HepG2 (cell line): ENCODE results near the gene IER5L. TPM values are rescaled to one million over a fixed set of nuclear protein-coding genes. Genes with fewer than 3 reads are reported as not detected.

ENCODE experiments used
- AGO2 ChIP-seq: fragments of 200-400 bp; formaldehyde crosslinking; optimal IDR thresholded peaks from 2 replicates; pipeline ENCODE3; 2017; ENCODE audit warnings: mild to moderate bottlenecking, low read depth, low read length, moderate library complexity
- CEBPG ChIP-seq: IDR thresholded peaks from 2 replicates; pipeline ENCODE4 v1.6.1; 2016
- ERF ChIP-seq: IDR thresholded peaks from 2 replicates; pipeline ENCODE4 v1.6.1; 2018; ENCODE audit warnings: missing biosample characterization, missing genetic modification reagents
- FOXP1 ChIP-seq, 2 experiments: fragments of 450-650 bp in 1 of 2; IDR thresholded peaks; 2 replicates each; pipeline ENCODE4 v1.6.1; 2017 to 2018; ENCODE audit warnings: antibody characterized with exemption in 1 of 2
- GATAD2A ChIP-seq: IDR thresholded peaks from 2 replicates; pipeline ENCODE4 v1.6.1; 2016
- HNF4A ChIP-seq: sonication (generic); formaldehyde crosslinking; IDR thresholded peaks from 2 replicates; pipeline ENCODE4 v1.4.0; 2020; ENCODE audit warnings: missing genetic modification reagents
- HNF4G ChIP-seq, 2 experiments: sonication (generic) in 1 of 2; formaldehyde crosslinking in 1 of 2; IDR thresholded peaks; 2 replicates each; pipeline versions ENCODE4 v1.4.0 to v1.6.1; 2011 to 2020; ENCODE audit warnings: borderline replicate concordance in 2 of 2, low read depth in 2 of 2, mild to moderate bottlenecking in 2 of 2, low read length in 1 of 2, missing genetic modification reagents in 1 of 2, moderate library complexity in 1 of 2
- HOXA3 ChIP-seq: sonication (generic); formaldehyde crosslinking; IDR thresholded peaks from 2 replicates; pipeline ENCODE4 v1.5.0; 2020; ENCODE audit warnings: missing genetic modification reagents
- KLF13 ChIP-seq: sonication (generic); formaldehyde crosslinking; IDR thresholded peaks from 2 replicates; pipeline ENCODE4 v1.4.0; 2020; ENCODE audit warnings: mild to moderate bottlenecking, missing genetic modification reagents
- KLF9 ChIP-seq: IDR thresholded peaks from 2 replicates; pipeline ENCODE4 v1.6.1; 2016; ENCODE audit warnings: low read depth
- KMT2B ChIP-seq: IDR thresholded peaks from 2 replicates; pipeline ENCODE4 v1.6.1; 2016; ENCODE audit warnings: missing genetic modification reagents, missing compliant biosample characterization
- NFATC3 ChIP-seq: sonication (generic); formaldehyde crosslinking; IDR thresholded peaks from 2 replicates; pipeline ENCODE4 v1.5.1; 2020; ENCODE audit warnings: mild to moderate bottlenecking, missing genetic modification reagents
- PRMT3 ChIP-seq: sonication (generic); formaldehyde crosslinking; IDR thresholded peaks from 2 replicates; pipeline ENCODE4 v1.8.1; 2022; ENCODE audit warnings: low read depth, mild to moderate bottlenecking, moderate library complexity, missing genetic modification reagents, borderline replicate concordance
- SMAD3 ChIP-seq: sonication (generic); formaldehyde crosslinking; IDR thresholded peaks from 2 replicates; pipeline ENCODE4 v1.4.0; 2020; ENCODE audit warnings: missing genetic modification reagents
- SMC3 ChIP-seq: IDR thresholded peaks from 2 replicates; pipeline ENCODE4 v1.6.1; 2011; ENCODE audit warnings: low read length, improper control_type of control experiment
- SPEN ChIP-seq: sonication (generic); formaldehyde crosslinking; IDR thresholded peaks from 2 replicates; pipeline ENCODE4 v1.5.1; 2020; ENCODE audit warnings: low read depth, mild to moderate bottlenecking, missing genetic modification reagents
- STAG1 ChIP-seq: sonication (generic); formaldehyde crosslinking; IDR thresholded peaks from 2 replicates; pipeline ENCODE4 v1.4.0; 2020; ENCODE audit warnings: missing genetic modification reagents
- ZBTB33 ChIP-seq: sonication (generic); formaldehyde crosslinking; IDR thresholded peaks from 2 replicates; pipeline ENCODE4 v1.4.0; 2020; ENCODE audit warnings: missing genetic modification reagents
- ZBTB38 ChIP-seq: sonication (generic); formaldehyde crosslinking; IDR thresholded peaks from 2 replicates; pipeline ENCODE4 v1.5.1; 2020; ENCODE audit warnings: mild to moderate bottlenecking, missing genetic modification reagents
- ZBTB44 ChIP-seq: sonication (generic); formaldehyde crosslinking; IDR thresholded peaks from 2 replicates; pipeline ENCODE4 v1.4.0; 2020; ENCODE audit warnings: missing genetic modification reagents
- ZKSCAN1 ChIP-seq: fragments of 150-350 bp; IDR thresholded peaks from 2 replicates; pipeline ENCODE4 v1.6.1; 2014; ENCODE audit warnings: low read length
- ZNF143 ChIP-seq: sonication (generic); formaldehyde crosslinking; IDR thresholded peaks from 2 replicates; pipeline ENCODE4 v1.4.0; 2020; ENCODE audit warnings: missing genetic modification reagents
- ZNF460 ChIP-seq: sonication (generic); formaldehyde crosslinking; IDR thresholded peaks from 2 replicates; pipeline ENCODE4 v1.5.1; 2020; ENCODE audit warnings: missing genetic modification reagents, mild to moderate bottlenecking, borderline replicate concordance
- ZNF678 ChIP-seq: sonication (generic); formaldehyde crosslinking; IDR thresholded peaks from 2 replicates; pipeline ENCODE4 v1.4.0; 2020; ENCODE audit warnings: mild to moderate bottlenecking, missing genetic modification reagents
- ZXDC ChIP-seq: sonication (generic); formaldehyde crosslinking; IDR thresholded peaks from 2 replicates; pipeline ENCODE4 v1.5.0; 2020; ENCODE audit warnings: mild to moderate bottlenecking, missing genetic modification reagents
- polyA plus RNA-seq, 8 experiments: library from polyadenylated mRNA; depleted of rRNA in 3 of 8; stranded (reverse) in 7 of 8; unstranded in 1 of 8; fragments of >200 nt; fragmentation: Illumina TruSeq in 4 of 8; extraction: Trizol in 4 of 8; gene quantifications; 2 replicates each; pipeline versions ENCODE4 v1.2.1 to v1.2.3, GENCODE V29; 2011 to 2016; ENCODE audit warnings: low read depth in 4 of 8, missing spikeins in 1 of 8, mixed read lengths in 1 of 8; ENCODE audit not compliant: insufficient read depth in 1 of 8
- total RNA-seq, 5 experiments: library from RNA; depleted of rRNA; stranded (reverse); fragments of >200 nt; fragmentation: Illumina TruSeq; extraction: Trizol; gene quantifications; 2 replicates each; pipeline ENCODE4 v1.2.3, GENCODE V29; 2016; ENCODE audit warnings: low read depth in 1 of 5

The IER5L gene
- total and polyA plus RNA-seq, 2 of the 13 experiments (the other 11 are each of a cell fraction or from before 2014, with no cell fraction given) = 1.8 to 3.3 TPM

GRCh38 chr9:129131300-129132145 lies 46.5 kb downstream of the IER5L start (continued):
- peak; percentile 92 for TF ChIP-seq ZBTB33
- TF ChIP-seq STAG1 = peak; percentile 88
- no peak for TF ChIP-seq ZXDC
- TF ChIP-seq HNF4G (IDR thresholded peaks at IDR 0.05; ENCODE audit: borderline replicate concordance, low read depth, low read length) = no peak
- no peak for TF ChIP-seq HNF4G (CRISPR knock-in tag; IDR thresholded peaks at IDR 0.05; ENCODE audit: borderline replicate concordance, low read depth)
- 0 out of 2 replicates have a peak, but pooled peaks have one; percentile 34 for TF ChIP-seq GATAD2A (CRISPR knock-in tag)
- TF ChIP-seq FOXP1 (IDR thresholded peaks at IDR 0.05) = no peak
- TF ChIP-seq FOXP1 (CRISPR knock-in tag; IDR thresholded peaks at IDR 0.05) = no peak
- TF ChIP-seq HNF4A (CRISPR knock-in tag) = no peak
- no peak for TF ChIP-seq PRMT3 (CRISPR knock-in tag)
- TF ChIP-seq ZBTB38 = peak; percentile 60
- no peak for TF ChIP-seq NFATC3 (CRISPR knock-in tag)
- 0 out of 2 replicates have a peak, but pooled peaks have one; percentile 34 for TF ChIP-seq CEBPG
- TF ChIP-seq SMAD3 (CRISPR knock-in tag) = peak; percentile 33; the same call in 1 of the 2 replicates
- TF ChIP-seq ZBTB44 (CRISPR knock-in tag) = no peak
- TF ChIP-seq ZNF678 (CRISPR knock-in tag) = no peak
- TF ChIP-seq KLF13 (CRISPR knock-in tag) = no peak
- TF ChIP-seq HOXA3 (CRISPR knock-in tag) = peak; percentile 84
- no peak for TF ChIP-seq AGO2
- TF ChIP-seq ZNF460 = no peak
- no peak for TF ChIP-seq ZNF143 (CRISPR knock-in tag)
- TF ChIP-seq SPEN (CRISPR knock-in tag) = peak; percentile 23; the same call in 1 of the 2 replicates
- peak; percentile 46 for TF ChIP-seq SMC3
- no peak for TF ChIP-seq KMT2B (CRISPR knock-in tag)
- TF ChIP-seq KLF9 (CRISPR knock-in tag) = no peak
- TF ChIP-seq ZKSCAN1 = no peak
- TF ChIP-seq ERF (CRISPR knock-in tag) = peak; percentile 36; the same call in 1 of the 2 replicates
